ENCODE results near the gene CTNNA3. TPM values are rescaled to one million over a fixed set of nuclear protein-coding genes. Genes with fewer than 3 reads are reported as not detected.

CTNNA3 gene
- polyA plus RNA-seq, 1 donor from 2014 or later, result 0.14 TPM

DNA sequence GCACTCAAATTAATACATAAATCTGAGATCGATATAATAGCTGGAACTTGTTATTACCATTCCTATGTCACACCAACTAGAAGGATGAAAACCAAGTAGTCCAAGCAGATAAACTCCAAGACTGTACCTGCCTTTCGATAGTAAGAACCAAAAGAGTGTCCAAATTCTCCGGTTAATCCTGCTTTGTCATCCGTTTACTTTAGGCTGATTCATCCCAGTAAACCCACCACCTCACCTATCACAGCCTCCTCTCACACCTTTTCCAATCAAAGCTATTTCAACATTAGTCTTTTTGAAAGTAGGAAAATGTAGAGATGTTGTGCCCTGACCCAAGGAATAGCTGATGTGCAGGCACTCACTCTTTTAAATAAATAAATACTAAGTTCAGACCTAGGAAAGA, 177.2 kb downstream of the CTNNA3 start:
- Histone ChIP-seq H2AFZ (ENCODE audit: low read depth, low read length) (no peak overlapping the region), H3K27ac (ENCODE audit: low read length) (no peak overlapping the region)

DNA sequence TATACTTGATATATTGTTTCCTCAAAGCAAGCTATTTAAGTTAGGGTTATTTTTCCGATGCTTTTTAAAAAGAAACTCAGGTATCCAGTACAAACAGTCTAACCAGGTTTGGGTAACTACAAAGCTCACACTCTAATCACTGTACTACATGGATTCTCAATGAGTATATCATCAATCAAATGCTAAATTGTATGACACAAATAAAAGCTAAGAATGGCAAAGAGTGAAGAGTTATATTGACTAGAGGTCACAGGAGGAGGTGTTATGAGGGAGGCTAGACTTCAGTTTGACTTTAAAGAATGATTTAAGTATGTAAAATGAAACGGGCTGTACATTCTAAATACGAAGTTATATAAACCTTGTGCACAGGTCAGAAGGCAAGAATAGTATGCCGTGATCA, 178.0 kb downstream of the CTNNA3 start:
- Histone ChIP-seq H3K36me3 (ENCODE audit: insufficient read depth, low read length) (no peaks in the 10 kb centered on the region), H3K4me3 (ENCODE audit: low read length) (no peak overlapping the region), H3K4me2 (ENCODE audit: low read length) (no peak overlapping the region), H3K27me3 (ENCODE audit: insufficient read depth, low read depth, low read length) (no peaks in the 10 kb centered on the region), H3K9me2 (ENCODE audit: insufficient read depth, low read length) (no peaks in the 10 kb centered on the region), H3F3A (ENCODE audit: insufficient read depth, low read length, poor library complexity, severe bottlenecking) (no peaks in the 10 kb centered on the region), H2AFZ (ENCODE audit: low read depth, low read length) (no peak overlapping the region), H3K9me3 (ENCODE audit: low read length) (no peaks in the 10 kb centered on the region), H3K27ac (ENCODE audit: low read length) (no peak overlapping the region), H3K79me2 (replicated peaks; ENCODE audit: insufficient read depth, low read length) (no peaks in the 10 kb centered on the region), H4K20me1 (ENCODE audit: insufficient read depth) (no peaks in the 10 kb centered on the region), H3K9ac (ENCODE audit: low read length) (no peak overlapping the region)
- TF ChIP-seq POLR2AphosphoS5 (IDR thresholded peaks at IDR 0.05) (no peak), MXI1 (conservative IDR thresholded peaks at IDR 0.05; ENCODE audit: poor library complexity, severe bottlenecking) (no peak), REST (IDR thresholded peaks at IDR 0.05; ENCODE audit: borderline replicate concordance) (no peak), EP300 (conservative IDR thresholded peaks at IDR 0.05; ENCODE audit: poor library complexity, severe bottlenecking) (no peak)

More for the DNA sequence above, 177.2 kb downstream of the CTNNA3 start:
- H3K27me3 ChIP-seq (ENCODE audit: insufficient read depth, low read depth, low read length), result no peaks in the 10 kb centered on the region
- H4K20me1 ChIP-seq (ENCODE audit: insufficient read depth), result no peaks in the 10 kb centered on the region
- TF ChIP-seq, protein P1, sequence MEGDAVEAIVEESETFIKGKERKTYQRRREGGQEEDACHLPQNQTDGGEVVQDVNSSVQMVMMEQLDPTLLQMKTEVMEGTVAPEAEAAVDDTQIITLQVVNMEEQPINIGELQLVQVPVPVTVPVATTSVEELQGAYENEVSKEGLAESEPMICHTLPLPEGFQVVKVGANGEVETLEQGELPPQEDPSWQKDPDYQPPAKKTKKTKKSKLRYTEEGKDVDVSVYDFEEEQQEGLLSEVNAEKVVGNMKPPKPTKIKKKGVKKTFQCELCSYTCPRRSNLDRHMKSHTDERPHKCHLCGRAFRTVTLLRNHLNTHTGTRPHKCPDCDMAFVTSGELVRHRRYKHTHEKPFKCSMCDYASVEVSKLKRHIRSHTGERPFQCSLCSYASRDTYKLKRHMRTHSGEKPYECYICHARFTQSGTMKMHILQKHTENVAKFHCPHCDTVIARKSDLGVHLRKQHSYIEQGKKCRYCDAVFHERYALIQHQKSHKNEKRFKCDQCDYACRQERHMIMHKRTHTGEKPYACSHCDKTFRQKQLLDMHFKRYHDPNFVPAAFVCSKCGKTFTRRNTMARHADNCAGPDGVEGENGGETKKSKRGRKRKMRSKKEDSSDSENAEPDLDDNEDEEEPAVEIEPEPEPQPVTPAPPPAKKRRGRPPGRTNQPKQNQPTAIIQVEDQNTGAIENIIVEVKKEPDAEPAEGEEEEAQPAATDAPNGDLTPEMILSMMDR (IDR thresholded peaks at IDR 0.05; ENCODE audit: poor library complexity, severe bottlenecking), result no peak
- no peak for TF ChIP-seq EZH2 (IDR thresholded peaks at IDR 0.05; ENCODE audit: borderline replicate concordance, insufficient read depth, low read length, poor library complexity, severe bottlenecking)
- TF ChIP-seq RAD21 (conservative IDR thresholded peaks at IDR 0.05), result no peak
- TF ChIP-seq EP300 (conservative IDR thresholded peaks at IDR 0.05; ENCODE audit: poor library complexity, severe bottlenecking), result no peak
- TF ChIP-seq POLR2AphosphoS5 (IDR thresholded peaks at IDR 0.05), result no peak
- no peak for TF ChIP-seq SMC3 (conservative IDR thresholded peaks at IDR 0.05; ENCODE audit: poor library complexity)
- no peak for TF ChIP-seq TAF1 (IDR thresholded peaks at IDR 0.05; ENCODE audit: low read depth)
- TF ChIP-seq REST (IDR thresholded peaks at IDR 0.05; ENCODE audit: borderline replicate concordance), result no peak
- no peak for TF ChIP-seq MXI1 (conservative IDR thresholded peaks at IDR 0.05; ENCODE audit: poor library complexity, severe bottlenecking)
- H3K4me3 ChIP-seq (ENCODE audit: low read length), result no peak overlapping the region
- no peak overlapping the region for H3K9ac ChIP-seq (ENCODE audit: low read length)
- no peaks in the 10 kb centered on the region for H3K36me3 ChIP-seq (ENCODE audit: insufficient read depth, low read length)
- no peaks in the 10 kb centered on the region for H3F3A ChIP-seq (ENCODE audit: insufficient read depth, low read length, poor library complexity, severe bottlenecking)
- H3K79me2 ChIP-seq (replicated peaks; ENCODE audit: insufficient read depth, low read length), result no peaks in the 10 kb centered on the region
- no peaks in the 10 kb centered on the region for H3K9me2 ChIP-seq (ENCODE audit: insufficient read depth, low read length)
- H3K9me3 ChIP-seq (ENCODE audit: low read length), result no peaks in the 10 kb centered on the region
- H3K4me2 ChIP-seq (ENCODE audit: low read length), result no peak overlapping the region
